ENCODE results near the gene CAMK2N2.

CAMK2N2 gene

DNA sequence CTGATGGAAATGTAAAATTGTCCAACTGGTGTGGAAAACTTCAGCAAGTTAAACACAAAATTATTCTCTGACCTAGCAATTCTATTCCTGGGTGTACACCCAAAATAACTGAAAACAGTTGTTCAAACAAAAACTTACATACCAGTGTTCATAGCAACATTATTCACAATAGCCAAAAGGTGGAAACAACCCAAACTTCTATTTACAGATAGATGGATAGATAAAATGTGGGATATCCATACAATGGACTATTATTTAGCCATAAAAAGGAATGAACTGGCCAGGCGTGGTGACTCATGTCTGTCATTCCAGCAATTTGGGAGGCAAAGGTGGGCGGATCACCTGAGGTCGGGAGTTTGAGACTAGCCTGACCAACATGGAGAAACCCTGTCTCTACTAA lies 38.8 kb downstream of the CAMK2N2 start:
- no peak for DNase-seq (ENCODE audit: low spot score)

DNA sequence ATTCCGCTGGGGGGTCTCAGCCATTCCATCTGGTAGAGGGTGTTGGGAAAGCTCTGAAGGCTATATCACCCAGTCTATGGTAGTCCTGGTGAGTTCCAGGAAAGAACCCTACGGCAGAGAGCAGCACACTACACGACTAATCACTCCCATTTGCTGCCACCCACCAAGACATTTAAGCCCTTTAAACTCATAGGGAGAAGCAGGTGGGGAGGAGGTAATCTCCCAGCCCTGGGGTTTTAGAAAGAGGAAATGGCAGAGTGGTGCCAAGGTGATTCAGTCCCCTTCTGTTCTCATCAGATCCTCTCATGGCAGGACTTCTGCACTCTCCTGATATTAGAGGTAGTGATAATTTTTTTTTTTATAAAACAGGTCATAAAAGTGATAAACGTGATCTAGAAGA lies 42.5 kb downstream of the CAMK2N2 start:
- no peak for DNase-seq (ENCODE audit: low spot score)

DNA sequence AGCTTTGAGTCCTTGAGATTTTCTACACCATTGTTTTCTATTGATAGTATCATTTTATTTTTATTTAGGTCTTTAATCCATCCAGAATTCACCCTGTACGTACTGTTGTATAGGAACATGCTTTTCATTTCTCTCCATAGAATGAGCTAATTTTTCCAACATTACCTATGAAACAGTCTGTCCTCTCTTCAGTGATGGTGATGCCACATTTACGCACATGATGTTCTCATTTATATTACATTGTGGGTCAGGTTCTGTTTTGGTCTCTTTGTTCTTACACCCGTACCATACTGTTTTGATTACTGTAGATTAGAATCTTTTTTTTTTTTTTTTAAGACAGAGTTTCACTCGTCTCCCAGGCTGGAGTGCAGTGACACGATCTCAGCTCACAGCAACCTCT lies 49.6 kb downstream of the CAMK2N2 start:
- DNase-seq (ENCODE audit: low spot score), result no peak

DNA sequence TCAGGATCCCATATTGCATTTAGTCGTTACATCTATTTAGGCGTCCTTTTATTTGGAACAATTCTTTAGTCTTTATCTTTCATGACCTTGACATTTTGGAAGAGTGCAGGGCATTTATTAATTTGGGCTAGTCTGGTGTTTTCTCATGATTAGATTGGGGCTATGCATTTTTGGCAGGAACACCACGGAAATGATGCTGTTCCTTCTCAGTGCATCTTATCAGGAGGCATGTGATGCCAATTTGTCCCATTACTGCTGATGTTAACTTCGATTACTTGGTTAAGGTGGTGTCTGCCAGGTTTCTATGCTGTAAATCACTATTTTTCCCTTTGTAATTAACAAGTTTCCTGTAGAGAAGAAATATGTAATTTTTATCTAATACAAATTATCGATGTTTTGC lies 50.1 kb downstream of the CAMK2N2 start:
- DNase-seq (ENCODE audit: low spot score), result no peak

Data from CD4-positive, alpha-beta T cell treated with Interleukin-15 for 4 hours (primary cell).